ENCODE data around the gene PLA2G4B.

The PLA2G4B gene

GRCh38 chr15:41872166-41872747, 33.6 kb downstream of the PLA2G4B start:
- no peak for DNase-seq

DNA sequence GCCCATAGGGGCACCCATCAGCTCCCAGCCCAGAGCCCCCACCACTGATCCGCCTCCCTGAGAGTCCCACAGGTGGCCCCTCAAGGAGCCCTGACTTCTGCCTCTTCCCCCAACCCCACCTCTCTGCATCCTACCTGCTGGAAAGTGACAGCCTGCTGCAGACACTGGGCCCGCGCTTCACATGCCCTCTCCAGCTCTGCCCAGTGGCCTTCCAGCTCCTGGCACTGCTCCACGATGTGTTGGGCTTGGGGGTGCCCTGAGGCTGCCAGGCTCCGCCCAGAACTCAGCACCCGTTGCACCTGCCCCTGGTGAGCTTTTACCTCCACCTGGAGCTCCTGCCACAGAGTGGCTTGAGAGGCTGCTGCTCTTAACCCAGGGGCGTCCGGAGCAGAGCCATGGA, 35.1 kb downstream of the PLA2G4B start:
- no peak for DNase-seq

DNA sequence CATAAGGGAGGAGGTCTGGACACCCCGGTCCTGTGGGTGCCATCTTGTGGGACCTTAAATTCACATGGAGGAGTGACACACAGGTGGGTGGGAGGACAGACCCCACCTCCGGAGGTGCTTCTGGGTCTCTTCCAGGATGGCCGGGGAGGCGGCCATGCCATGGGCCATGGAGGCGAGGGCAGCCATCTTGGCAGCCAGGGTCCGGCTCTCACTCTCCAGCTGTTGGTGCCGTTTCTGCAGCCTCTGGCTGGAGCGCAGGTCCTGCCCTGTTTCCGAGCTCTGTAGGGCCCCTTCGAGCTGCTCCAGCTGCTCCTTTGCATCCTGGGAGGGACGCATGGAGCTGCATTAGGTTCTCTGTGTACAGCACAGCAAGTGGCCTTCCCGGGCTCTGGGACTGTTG, 36.1 kb downstream of the PLA2G4B start:
- no peak for DNase-seq

DNA sequence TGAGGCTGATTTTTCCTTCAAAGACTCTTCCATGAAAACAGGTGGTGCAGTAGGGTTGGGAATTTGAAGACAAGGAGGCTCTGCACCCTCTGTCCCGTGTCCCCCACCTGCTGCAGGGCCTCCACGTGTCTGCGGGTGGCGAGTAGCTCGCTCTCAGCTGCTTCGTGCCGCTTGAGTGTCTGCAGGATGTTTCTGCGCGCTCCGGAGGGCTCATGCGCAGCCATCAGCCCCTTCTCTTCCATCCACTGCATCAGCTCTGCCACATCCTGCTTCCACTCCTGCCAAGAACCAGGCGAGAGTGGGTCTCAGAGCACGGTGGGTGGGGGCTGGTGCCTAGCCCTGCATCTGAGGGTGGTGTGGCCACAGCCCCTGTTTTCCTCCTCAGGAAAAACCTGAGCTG, 37.4 kb downstream of the PLA2G4B start:
- no peak for DNase-seq

DNA sequence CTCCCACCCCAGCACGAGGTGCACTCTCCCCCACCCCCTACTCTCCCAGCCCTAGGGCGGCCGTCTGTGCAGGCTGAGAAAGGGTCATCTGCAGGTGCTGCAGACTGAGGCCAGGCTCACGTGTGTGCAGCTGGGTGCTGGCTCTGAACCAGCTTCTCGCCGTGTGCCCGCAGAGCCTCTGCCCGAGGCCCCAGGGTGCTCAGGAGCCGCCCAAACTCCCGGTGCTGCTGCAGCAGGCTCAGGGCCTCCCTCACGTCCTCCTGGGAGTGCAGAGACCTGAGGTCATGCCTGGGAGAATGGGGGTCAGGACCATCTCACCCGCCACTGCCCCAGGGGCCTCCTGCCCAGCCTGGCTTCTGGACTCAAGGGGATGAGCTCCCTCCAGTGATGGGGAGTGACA, 38.0 kb downstream of the PLA2G4B start:
- DNase-seq: no peak

GRCh38 chr15:41877631-41878354, 39.1 kb downstream of the PLA2G4B start:
- no peak for DNase-seq

DNA sequence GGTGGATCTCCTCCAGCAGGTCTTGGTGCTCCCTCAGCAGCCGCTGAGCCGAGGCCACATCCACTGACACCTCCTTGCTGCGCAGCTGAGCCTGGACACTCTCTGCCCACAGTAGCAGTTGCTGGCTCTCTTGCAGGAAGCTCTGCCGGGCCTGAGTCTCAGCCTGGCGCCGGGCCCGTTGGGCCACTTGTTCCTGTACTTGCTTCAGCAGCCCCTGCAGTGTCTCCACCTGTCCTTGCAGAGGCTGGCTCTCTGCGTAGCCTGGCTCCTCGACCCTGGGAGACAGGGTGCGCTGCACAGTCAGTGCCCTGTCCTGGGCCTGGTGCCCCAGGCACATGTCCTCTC, 39.7 kb downstream of the PLA2G4B start:
- no peak for DNase-seq

DNA sequence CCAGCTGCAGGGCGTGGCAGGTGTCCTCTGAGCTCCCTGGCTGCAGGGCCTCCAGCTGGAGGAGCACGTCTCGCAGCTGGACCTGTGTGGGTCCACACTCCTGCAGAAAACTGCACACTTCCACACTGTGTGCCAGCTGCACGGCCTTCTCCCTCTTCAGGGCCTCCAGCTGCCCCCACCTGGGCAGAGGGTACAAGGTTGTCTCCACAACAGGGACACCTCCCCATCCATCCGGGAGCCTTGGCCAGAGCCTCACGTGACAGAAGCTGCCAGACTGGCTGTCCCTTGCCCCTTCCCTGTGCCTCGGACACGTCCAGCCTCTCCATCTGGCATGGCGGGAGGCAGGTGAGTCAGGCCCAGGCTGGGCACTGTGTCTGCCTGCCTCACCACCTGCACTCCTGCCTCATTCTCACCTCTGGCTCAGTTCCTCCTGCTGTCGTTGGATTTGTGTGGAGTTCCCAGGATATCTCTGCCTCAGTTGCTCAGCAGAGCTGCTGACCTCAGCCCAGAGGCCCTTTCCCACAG, 40.7 kb downstream of the PLA2G4B start:
- DNase-seq: no peak

DNA sequence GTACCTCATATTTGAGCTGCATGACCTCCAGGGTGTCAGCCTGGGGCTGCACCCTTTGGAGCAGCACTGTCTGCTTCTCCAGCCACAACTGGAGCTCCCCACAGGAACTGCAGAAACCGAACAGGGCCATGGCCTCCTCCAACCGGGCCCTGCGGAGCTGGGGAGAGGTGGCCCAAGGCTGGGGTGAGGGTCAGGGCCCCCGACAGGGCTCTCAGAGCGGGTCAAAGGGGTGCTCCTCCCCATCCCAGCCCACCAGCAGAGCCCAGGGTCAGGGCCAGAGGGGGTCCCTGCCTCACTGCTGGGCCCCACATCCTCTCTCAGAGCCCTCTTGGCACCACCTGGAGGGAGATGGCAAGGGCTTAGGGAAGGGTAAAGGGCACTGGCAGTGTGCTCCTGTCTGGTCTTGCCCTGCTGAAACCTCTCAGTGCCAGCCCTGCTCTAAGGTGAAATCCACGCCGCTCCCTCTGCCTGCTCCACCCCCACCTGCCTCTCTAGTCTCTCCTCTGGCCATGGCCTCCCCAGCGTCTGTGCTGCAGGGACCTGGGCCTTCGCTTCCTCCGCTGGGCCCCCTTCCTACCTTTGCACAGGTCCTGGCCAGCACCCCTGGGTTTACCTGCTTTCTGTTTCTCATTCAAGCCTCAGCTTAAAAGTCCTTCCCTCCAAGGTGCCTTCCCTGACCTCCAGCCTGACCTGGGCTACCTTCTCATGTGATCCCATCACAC, 41.7 kb downstream of the PLA2G4B start:
- no peak for DNase-seq

GRCh38 chr15:41881086-41881485, 42.4 kb downstream of the PLA2G4B start:
- no peak for DNase-seq

DNA sequence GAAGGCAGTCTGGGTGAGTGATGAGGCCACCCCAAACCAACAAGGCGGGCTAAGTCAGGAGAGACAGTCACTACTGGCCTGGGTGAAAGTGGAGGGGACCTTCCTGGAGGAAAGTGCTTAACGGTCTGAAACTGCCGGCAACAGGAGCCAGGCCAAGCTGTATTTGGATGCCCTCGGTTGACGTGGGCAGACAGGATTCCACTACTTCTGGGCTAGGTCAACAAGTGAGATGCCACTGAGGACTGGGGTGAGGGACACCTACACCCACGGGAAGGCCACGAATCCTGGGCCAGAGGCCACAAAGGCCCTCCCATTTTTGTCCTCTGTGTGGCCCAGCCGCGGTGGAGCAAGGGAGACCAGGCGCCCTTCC, 42.9 kb downstream of the PLA2G4B start:
- DNase-seq: no peak

- no peak for DNase-seq
Measured at GRCh38 chr15:41881920-41882688, 43.5 kb downstream of the PLA2G4B start.

- DNase-seq: no peak
Measured at GRCh38 chr15:41882689-41883483, 44.2 kb downstream of the PLA2G4B start.

- no peak for DNase-seq
Measured at GRCh38 chr15:41883484-41883825, 44.8 kb downstream of the PLA2G4B start.

DNA sequence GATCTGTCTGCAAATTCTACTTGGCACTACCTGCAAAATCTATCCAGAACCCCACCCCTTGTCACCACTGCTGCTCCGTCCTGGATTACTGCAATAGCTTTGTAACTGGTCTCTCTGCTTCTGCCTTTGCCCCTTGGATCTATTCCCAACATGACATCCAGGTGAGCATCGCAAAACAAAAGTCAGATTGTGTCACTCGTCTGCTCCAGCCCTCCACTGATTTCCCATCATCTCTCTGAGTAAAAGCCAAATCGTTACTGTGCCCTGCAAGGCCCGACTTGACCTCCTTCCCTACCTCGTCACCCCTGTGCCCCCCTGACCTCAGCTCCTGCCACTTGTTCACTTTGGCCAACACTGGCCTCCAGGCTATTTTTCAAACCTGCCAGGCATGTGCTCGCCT, 45.8 kb downstream of the PLA2G4B start:
- no peak for DNase-seq

DNA sequence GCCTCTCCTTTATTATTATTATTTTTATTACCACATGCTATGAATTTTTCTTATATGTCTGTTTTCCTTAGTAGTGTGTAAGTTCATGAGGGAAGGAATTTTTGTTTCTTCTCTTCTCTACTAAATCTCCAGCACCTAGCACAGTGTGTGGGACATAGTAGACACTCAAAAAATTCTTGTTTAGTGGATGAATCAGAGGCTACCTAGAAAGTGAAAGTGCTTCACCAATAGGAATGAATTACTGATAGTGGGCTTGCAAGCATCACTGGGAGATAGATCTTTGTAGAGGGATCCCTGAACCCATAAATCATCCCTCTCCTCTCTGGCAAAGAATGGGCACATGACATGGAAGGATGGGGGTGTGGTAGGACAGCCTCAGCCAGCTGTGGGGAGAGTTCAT, 46.7 kb downstream of the PLA2G4B start:
- DNase-seq: no peak

DNA sequence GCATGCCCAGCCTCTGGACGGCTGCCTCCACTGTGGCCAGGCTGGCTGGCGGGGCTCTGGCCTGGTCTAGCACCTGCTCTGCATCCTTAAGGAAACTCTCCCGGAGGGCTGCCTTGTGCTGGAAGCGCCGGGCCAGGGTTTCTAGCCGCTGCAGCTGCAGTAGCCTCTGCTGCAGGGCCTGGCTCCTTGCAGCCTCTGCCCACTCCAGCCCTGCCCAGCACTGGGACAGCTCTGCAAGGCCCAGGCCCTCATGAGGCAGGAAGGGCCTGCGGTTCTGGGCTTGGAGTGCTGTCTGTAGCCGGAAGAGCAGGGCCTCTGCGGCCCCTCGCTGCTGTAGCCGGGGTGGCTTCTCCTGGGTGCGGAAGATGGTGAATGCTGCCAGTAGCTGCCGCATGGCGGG, 47.2 kb downstream of the PLA2G4B start:
- DNase-seq: no peak

DNA sequence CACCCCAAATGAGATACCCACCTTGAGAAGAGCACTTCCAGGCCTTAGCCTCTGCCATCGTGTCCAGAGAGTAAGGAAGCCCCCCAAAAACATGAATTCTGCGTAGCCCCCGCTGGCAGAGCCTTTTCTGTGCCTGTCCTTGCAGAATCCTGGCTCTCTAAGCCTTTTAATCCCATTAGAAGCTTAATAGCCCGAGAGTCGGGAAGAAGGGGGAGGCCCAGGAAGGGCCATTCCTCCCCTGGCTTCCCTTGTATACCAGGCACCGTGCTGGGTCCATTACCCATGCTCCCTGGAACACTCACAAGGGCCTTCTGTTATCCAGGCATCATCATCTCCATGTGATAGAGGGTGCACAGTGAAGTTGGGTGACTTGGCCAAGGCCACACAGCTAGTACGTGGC, 48.1 kb downstream of the PLA2G4B start:
- DNase-seq: no peak

- no peak for DNase-seq
Measured at GRCh38 chr15:41887161-41887560, 48.5 kb downstream of the PLA2G4B start.

DNA sequence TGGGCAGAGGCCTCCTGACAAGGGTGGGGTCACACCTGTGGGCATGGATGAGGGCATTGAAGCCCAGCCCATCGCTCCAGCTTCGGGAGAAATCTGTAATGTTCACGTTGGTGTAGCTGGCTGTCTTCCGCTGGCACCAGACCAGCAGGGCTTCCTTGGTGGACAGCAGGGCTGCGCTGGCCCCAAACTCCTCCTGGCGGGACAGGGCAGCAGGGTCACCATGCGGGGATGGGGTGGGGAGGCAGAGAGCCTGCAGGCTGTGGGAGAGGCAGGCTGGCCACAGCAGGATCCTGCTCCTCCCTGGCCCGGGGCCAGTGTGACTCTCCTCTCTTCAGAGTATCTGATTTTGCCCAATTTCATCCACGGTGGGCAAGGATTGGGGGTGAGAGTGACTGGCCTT, 49.2 kb downstream of the PLA2G4B start:
- DNase-seq: no peak

DNA sequence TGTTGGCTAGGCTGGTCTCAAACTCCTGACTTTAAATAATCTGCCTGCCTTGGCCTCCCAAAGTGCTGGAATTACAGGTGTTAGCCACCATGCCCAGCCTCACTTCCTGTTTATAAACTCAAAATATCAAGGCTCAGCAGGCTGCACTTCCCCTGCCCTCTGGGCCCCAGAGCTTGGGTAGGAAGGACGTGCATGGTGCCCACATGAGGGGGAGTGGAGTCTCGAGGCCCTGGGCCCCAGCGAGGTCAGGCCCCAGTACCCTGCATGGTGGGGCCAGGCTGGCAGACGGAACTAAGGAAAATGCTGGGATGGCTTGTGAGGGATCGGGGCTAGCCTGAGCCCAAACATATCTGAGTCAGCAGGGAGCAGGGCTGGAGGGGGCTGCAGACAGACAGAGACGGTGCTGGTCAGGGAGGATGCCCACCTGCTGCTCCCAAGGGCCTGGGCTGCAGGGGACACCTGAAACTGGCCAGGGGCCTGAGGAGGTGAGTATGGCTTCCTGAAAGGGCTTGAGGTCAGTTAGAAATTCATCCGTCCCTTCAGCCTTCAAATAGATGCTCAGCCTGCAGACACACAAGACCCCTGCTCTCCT, 50.1 kb downstream of the PLA2G4B start:
- no peak for DNase-seq

- DNase-seq: no peak
Measured at GRCh38 chr15:41890050-41890690, 51.5 kb downstream of the PLA2G4B start.
